DMS114 treated with DMSO at 0.1 percent for 48 hours (cell line): ENCODE results near the gene KIF25.
"Not testable (repeated sequence)": the region's sequence is repeated elsewhere in the genome, so short reads cannot be mapped to it uniquely, and the experiment has no call there.

Source experiments
- DNase-seq: peaks from one replicate; lab custom pipeline; 2025; ENCODE audit not compliant: unreplicated experiment; lab: John Stamatoyannopoulos, UW

The KIF25 gene

GRCh38 chr6:168063431-168063830 lies 66.0 kb downstream of the KIF25 start:
- no peak for DNase-seq

GRCh38 chr6:168064226-168064807 lies 66.8 kb downstream of the KIF25 start:
- DNase-seq = no peak

DNA sequence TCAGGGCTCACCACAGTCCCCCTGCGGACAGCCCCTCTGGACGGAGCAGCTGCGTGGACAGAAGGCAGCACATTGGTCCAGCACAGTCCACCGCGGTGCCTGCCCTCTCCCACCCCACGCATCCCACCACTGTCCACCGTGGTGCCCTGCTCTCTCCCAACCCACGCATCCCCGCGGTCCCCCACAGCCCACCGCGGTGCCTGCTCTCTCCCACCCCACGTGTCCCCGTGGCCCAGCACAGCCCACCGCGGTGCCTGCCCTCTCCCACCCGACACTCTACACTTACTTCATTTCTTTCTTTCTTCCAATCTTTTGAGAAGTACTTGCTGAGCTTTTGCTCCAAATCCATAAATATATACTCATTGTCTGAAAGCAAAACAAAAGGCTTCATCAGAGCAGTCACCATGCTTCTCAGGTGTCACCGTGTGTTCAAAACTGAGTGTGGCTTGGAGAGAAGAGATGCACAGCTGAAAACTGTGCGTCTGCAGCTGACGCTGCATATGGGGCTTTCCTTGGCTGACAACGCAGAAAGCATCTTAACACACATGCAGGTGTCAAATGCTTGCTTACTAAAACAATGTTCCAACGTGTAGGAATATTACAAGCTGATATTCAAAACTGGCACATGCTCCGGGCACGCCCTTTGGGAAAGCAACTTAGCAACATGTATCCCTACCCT lies 69.7 kb downstream of the KIF25 start:
- no peak for DNase-seq

GRCh38 chr6:168070804-168071203 lies 73.3 kb downstream of the KIF25 start:
- DNase-seq = no peak

- DNase-seq = no peak
Observed at GRCh38 chr6:168071620-168072019, 74.1 kb downstream of the KIF25 start.

GRCh38 chr6:168072261-168072660 lies 74.8 kb downstream of the KIF25 start:
- no peak for DNase-seq

DNA sequence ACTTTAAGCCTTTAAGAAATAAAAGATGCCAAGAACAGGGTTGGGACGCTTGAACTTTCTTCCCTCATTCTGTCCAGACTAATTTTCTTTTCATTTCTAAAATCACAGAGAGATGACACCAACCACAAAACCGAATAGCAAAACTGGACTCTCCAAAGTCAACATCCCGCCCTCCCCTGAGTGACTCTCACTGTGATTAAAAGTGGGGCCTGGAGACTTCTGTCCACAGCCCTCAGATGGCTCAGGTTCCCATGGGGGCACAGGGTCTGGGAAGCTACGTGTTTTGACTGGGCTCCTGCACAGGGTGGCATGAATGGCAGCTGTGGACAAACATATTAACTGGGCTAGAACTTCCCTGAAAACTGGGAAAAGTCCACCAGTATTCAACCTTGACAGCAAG lies 75.3 kb downstream of the KIF25 start:
- no peak for DNase-seq

DNA sequence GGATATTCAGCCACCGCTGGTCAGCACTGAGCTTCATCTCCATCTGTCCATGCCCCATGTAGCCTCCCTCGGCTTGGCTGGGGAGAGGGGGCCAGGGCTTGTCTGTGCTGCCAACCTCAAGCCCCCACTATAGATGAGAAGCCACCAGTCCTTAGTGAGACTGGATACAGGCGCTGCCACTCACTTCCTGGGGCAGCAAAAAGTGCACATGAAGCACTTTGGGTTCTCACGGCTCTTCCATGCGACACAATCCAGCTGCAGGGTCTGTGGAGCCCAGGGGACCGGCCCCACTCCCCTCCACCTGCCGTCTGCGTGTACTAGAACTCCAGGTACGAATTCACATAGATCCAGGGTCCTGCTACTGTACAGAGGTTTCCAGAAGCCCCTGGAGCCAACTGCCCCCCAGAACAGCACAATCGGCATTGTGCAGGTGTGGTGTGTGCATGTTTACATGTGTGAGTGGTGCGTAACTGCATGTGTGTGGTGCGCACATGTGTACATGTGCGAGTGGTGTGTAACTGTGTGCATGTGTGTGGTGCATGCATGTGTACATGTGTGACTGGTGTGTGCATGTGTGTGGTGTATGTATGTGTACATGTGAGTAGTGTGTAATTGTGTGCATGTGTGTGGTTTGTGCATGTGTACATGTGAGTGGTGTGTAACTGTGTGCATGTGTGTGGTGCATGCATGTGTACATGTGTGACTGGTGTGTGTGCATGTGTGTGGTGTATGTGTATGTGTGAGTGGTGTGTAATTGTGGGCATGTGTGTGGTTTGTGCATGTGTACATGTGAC lies 76.7 kb downstream of the KIF25 start:
- no peak for DNase-seq

DNA sequence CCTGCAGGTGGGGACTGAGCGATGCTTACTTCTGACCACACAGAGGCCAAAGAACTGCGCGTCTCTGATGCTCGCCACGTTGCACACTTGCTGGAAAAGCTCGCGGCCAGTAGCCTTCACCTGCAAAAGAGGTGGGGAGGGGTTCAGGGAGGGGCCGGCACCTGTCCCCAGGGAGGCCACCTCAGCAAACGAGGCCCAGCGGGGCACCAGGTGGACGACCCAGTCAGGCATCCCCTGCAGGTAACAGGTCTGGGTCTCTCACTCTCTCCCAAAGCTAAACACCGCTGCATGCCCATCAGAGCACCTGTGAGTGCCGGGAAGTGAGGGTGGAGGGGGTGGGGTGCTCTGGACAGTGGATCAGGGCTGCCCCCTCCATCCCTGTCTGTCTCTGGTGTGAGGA lies 77.7 kb downstream of the KIF25 start:
- DNase-seq = no peak

- DNase-seq = no peak
Observed at GRCh38 chr6:168075787-168076202, 78.3 kb downstream of the KIF25 start.

GRCh38 chr6:168077401-168077800 lies 79.9 kb downstream of the KIF25 start:
- DNase-seq = not testable (repeated sequence)

DNA sequence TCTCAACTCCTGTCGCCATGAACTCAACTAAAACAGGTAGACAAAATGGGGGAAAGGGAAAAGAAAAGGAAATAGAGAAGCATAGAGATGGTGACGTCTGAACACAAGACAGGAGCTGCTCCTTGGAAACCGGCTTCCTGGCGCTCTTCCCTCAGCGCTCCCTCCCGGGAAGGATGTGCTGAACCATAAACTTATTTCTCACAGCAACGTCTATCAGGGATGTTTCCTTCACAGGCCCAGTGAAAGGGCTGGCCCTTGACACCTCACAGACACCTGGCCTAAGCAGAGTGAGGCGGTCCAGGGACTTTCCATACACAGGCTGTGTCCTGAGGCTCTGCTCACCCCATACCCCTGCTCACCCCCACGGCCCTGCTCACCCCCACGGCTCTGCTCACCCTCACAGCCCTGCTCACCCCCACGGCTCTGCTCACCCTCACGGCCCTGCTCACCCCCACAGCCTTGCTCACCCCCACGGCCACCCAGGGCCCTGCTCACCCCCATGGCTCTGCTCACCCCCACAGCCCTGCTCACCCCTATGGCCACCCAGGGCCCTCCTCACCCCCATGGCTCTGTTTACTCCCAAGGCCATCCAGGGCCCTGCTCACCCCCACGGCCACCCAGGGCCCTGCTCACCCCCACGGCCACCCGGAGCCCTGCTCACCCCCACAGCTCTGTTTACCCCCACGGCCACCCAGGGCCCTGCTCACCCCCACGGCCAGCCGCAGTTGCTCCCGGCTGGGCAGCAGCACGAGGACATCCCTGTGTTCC lies 80.9 kb downstream of the KIF25 start:
- no peak for DNase-seq

DNA sequence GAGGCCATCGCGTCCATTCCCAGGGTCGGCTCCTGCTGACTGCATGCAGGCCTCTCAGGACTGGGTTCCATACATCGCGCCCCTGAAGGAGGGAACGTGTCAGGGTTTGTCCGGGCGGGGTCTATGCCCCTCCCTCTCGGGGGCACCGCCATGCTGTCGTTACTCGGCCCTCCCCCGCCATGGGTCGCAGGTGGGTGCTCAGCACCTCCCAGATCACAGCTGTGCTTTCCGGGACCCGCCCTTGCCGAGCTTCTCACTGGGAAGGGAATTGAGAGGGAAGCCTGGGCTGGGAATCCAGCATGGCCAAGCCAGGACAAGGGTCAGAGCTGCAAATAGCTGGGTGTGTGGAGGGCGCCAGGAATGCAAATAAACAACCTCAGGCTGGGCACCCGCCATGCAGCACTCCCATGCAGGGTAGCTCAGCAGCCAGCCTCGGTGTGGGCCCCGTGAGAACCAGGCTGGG lies 81.5 kb downstream of the KIF25 start, which contains the start of gene FRMD1:
Gene FRMD1 (minus strand): TSS at position 270 of the 463 bp plus-strand sequence. CDS start 118 bp downstream, at position 152.
- DNase-seq = no peak

GRCh38 chr6:168080393-168081077 lies 83.1 kb downstream of the KIF25 start:
- no peak for DNase-seq

DNA sequence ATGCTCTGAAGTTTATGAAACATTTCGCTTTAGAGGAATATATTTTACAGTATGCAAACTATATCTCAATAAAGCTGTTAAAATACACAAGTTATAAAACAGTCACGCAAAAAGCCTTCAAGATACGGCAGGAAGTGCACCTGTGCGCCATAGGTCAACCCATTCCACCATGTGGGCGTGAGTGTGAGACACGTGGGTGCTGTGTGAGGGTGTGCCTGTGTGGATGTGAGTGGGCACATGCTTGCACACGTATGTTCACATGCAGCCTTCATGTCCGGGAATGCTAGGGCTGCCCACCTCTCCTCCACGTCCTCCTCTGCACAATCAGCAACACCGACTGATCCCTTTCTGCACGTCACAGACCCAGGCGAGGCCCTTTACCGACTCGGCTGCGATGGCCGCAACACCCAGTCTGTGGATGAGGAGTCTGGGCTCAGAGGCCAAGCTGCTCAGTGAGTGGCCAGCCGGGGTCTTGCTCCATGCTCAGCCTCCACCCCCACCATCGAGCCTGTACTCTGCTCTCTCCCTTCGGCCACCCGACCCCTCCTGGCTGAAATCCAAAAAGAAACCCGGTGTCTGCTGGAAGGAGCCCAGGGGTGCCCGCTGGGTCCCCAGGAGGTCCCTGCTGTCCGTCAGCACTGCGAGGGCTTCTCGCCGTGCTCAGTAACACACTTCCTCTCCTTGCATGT lies 84.5 kb downstream of the KIF25 start:
- DNase-seq = no peak

DNA sequence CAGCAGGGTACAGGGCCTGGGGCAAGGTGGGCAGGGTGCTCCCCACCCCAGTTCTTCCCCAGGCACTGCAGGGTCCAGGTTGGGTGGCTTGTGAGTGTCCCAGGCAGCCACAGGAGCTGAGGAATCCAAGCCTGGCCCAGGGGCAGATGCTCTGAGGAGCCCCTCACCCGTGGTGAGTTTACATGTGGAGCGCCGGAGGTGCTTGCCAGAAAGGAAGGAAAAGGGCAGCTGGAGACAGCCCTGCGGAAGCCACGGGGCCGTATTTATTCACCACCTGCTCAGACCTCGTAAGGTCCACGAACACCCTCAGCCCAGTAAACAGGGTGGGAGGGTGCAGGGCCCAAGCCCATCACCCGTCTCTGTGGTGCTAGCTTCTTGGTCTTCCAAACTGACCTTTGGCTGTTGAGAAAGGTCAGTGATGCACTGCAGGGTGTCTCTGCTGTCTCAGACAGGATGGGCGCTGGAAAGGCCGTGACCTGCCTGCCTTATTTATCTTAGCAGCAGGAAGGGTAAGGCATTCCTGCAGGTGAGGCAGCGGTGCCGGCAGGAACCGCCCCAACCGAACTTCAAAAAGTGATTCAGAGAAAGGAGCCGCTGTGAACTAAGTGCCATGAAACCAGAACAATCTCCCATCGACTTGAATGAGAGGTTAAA lies 85.5 kb downstream of the KIF25 start:
- DNase-seq = no peak

- no peak for DNase-seq
Observed at GRCh38 chr6:168083514-168083885, 86.0 kb downstream of the KIF25 start.

- DNase-seq = no peak
Observed at GRCh38 chr6:168084465-168085160, 87.1 kb downstream of the KIF25 start.

DNA sequence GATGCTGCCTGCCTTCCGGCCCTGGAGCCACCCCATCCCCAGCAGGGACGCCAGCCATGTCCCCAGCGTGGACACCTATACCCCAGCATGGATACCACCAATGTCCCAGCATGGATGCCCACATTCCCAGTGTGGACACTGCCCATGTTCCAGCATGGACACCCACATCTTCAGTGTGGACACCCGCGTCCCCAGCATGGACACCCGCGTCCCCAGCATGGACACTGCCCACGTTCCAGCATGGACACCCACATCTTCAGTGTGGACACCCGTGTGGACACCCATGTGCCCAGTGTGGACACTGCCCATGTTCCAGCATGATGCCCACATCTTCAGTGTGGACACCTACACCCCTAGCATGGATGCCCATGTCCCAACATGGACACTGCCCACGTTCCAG lies 88.6 kb downstream of the KIF25 start:
- DNase-seq = no peak
